Activated T-helper 1 cell treated with anti-CD3 and anti-CD28 coated beads, Interleukin-12 subunit alpha, Interleukin-12 subunit beta, Interleukin-2, Interleukin-4 antibody, amounts not matched to agents 30 ng/mL and 10 ng/mL and 1 ng/mL, durations not matched to agents 14 hours and 24 hours and 36 hours (primary cell): Measurements from ENCODE around the gene LZTS3. TPM values are rescaled to one million over a fixed set of nuclear protein-coding genes. Genes with fewer than 3 reads are reported as not detected.
"Not testable (repeated sequence)": the region's sequence is repeated elsewhere in the genome, so short reads cannot be mapped to it uniquely, and the experiment has no call there.

Source experiments
- DNase-seq: peaks from one replicate; pipeline ENCODE4 v3.0.0; 2021; ENCODE audit warnings: low spot score
- H3K27ac Mint-ChIP-seq: one replicate; pipeline ENCODE4 v1.8.0; 2021; ENCODE audit warnings: mild to moderate bottlenecking, mixed read lengths
- H3K27me3 Mint-ChIP-seq: one replicate; pipeline ENCODE4 v1.8.0; 2022; ENCODE audit warnings: mild to moderate bottlenecking, moderate library complexity, mixed read lengths; ENCODE audit not compliant: insufficient read depth
- H3K36me3 Mint-ChIP-seq: one replicate; pipeline ENCODE4 v1.8.0; 2021; ENCODE audit warnings: low read depth, mixed read lengths
- H3K4me1 Mint-ChIP-seq: one replicate; pipeline ENCODE4 v1.8.0; 2021; ENCODE audit warnings: low read depth, mixed read lengths
- H3K4me3 Mint-ChIP-seq: one replicate; pipeline ENCODE4 v1.8.0; 2021; ENCODE audit warnings: mild to moderate bottlenecking, moderate library complexity, mixed read lengths
- H3K9me3 Mint-ChIP-seq: one replicate; pipeline ENCODE4 v1.8.0; 2021; ENCODE audit warnings: mixed read lengths
- intact Hi-C: fragments of 100-400 bp; cut with micrococcal nuclease; formaldehyde crosslinking; loops from one replicate; pipeline ENCODE4 v1.15.1; 2024
- total RNA-seq: library from RNA; stranded (reverse); gene quantifications from 2 replicates; pipeline ENCODE4 v1.2.3, GENCODE V29; 2022

LZTS3 gene
- total RNA-seq, 1 donor from 2014 or later = 0.54 TPM

GRCh38 chr20:3117839-3118379 is 55.4 kb downstream of the LZTS3 start:
- DNase-seq = peak; percentile 25
- H3K9me3 Mint-ChIP-seq, H3K27me3 Mint-ChIP-seq, H3K4me3 Mint-ChIP-seq, H3K27ac Mint-ChIP-seq: not testable (repeated sequence)
- peaks cover 25% of the 10 kb centered on the region for H3K36me3 Mint-ChIP-seq
- peaks cover 29% of the 10 kb centered on the region for H3K4me1 Mint-ChIP-seq
- intact Hi-C loops = loop anchor here (1.0 kb wide), 1 partner anchor 198 kb away; no protein-coding TSS in a partner anchor

GRCh38 chr20:3116341-3116740 is 57.0 kb downstream of the LZTS3 start:
- intact Hi-C loops = no loop called here
- no peak for DNase-seq
- Mint-ChIP-seq H3K27ac (no peak overlapping the region), H3K27me3 (no peaks in the 10 kb centered on the region), H3K4me3 (no peak overlapping the region), H3K4me1 (peaks cover 13% of the 10 kb centered on the region), H3K9me3 (no peaks in the 10 kb centered on the region), H3K36me3 (peaks cover 14% of the 10 kb centered on the region)

- no peak overlapping the region for H3K27ac Mint-ChIP-seq
- no peak overlapping the region for H3K4me3 Mint-ChIP-seq
- no peak for DNase-seq
- H3K9me3 Mint-ChIP-seq = no peaks in the 10 kb centered on the region
- peaks cover 5% of the 10 kb centered on the region for H3K4me1 Mint-ChIP-seq
- no peaks in the 10 kb centered on the region for H3K27me3 Mint-ChIP-seq
- peaks cover 12% of the 10 kb centered on the region for H3K36me3 Mint-ChIP-seq
- intact Hi-C loops = loop anchor here (1.0 kb wide), 1 partner anchor 61 kb away; no protein-coding TSS in a partner anchor
These were observed 57.9 kb downstream of the LZTS3 start for GRCh38 chr20:3115190-3116107.

Other genes with a start within 250 kb of the LZTS3 start
- gene GNRH2, start 129.9 kb downstream of the LZTS3 start, total RNA-seq = 2.1 and 2.3 TPM in 2 replicates
- 106 and 114 TPM in 2 replicates for gene MRPS26, start 127.5 kb downstream of the LZTS3 start, total RNA-seq
- gene OXT, start 101.9 kb downstream of the LZTS3 start, total RNA-seq = not detected in 2 replicates
- gene AVP, start 88.8 kb downstream of the LZTS3 start, total RNA-seq = not detected in 2 replicates
- 25.4 TPM in 2 replicates for gene FASTKD5, start 13.7 kb downstream of the LZTS3 start, total RNA-seq
- 5.9 and 7.7 TPM in 2 replicates for gene UBOX5, start 13.7 kb downstream of the LZTS3 start, total RNA-seq
- 67.5 and 72.3 TPM in 2 replicates for gene DDRGK1, start 31.1 kb upstream of the LZTS3 start, total RNA-seq
- 93.3 and 96.0 TPM in 2 replicates for gene ITPA, start 35.9 kb upstream of the LZTS3 start, total RNA-seq
- 3.2 and 3.3 TPM in 2 replicates for gene SLC4A11, start 65.6 kb upstream of the LZTS3 start, total RNA-seq
- 0.78 and 0.98 TPM in 2 replicates for gene DNAAF9, start 234.1 kb upstream of the LZTS3 start, total RNA-seq